Fibroblast of lung (primary cell): ENCODE results near the gene ZNF474.

Experiments
- EZH2 ChIP-seq: IDR thresholded peaks from 2 replicates; pipeline ENCODE4 v1.5.1; 2012; ENCODE audit warnings: low read length, control low read depth, mild to moderate bottlenecking; ENCODE audit errors: missing control alignments
- TF ChIP-seq, protein P1 (sequence below), 2 donors: IDR thresholded peaks in 1 of 2; conservative IDR thresholded peaks in 1 of 2; 1 replicate in 1 of 2; 2 replicates in 1 of 2; pipeline ENCODE4 v1.5.1; 2011 to 2012; ENCODE audit warnings: low read length in 2 of 2, control low read depth in 1 of 2, inconsistent platforms in 1 of 2, low read depth in 1 of 2, mild to moderate bottlenecking in 1 of 2

- no peak for TF ChIP-seq EZH2
- TF ChIP-seq, protein P1, sequence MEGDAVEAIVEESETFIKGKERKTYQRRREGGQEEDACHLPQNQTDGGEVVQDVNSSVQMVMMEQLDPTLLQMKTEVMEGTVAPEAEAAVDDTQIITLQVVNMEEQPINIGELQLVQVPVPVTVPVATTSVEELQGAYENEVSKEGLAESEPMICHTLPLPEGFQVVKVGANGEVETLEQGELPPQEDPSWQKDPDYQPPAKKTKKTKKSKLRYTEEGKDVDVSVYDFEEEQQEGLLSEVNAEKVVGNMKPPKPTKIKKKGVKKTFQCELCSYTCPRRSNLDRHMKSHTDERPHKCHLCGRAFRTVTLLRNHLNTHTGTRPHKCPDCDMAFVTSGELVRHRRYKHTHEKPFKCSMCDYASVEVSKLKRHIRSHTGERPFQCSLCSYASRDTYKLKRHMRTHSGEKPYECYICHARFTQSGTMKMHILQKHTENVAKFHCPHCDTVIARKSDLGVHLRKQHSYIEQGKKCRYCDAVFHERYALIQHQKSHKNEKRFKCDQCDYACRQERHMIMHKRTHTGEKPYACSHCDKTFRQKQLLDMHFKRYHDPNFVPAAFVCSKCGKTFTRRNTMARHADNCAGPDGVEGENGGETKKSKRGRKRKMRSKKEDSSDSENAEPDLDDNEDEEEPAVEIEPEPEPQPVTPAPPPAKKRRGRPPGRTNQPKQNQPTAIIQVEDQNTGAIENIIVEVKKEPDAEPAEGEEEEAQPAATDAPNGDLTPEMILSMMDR (conservative IDR thresholded peaks at IDR 0.05 in 1 of 2, IDR thresholded peaks at IDR 0.05 in 1 of 2; ENCODE audit: low read depth in 1 of 2, low read length in 2 of 2) = no peak
Measured at GRCh38 chr5:122138356-122138755, 9.0 kb downstream of the ZNF474 start.
